ENCODE measurements around the gene KRT73.

- TF ChIP-seq CTCF (conservative IDR thresholded peaks at IDR 0.05; ENCODE audit: low read length) (no peak), EZH2phosphoT487 (IDR thresholded peaks at IDR 0.05; ENCODE audit: borderline replicate concordance) (no peak)
Measured at GRCh38 chr12:52580496-52580895, 37.9 kb downstream of the KRT73 start.

Measured in Loucy (cell line).